Calu3 (cell line): ENCODE measurements around the gene DDRGK1. TPM values are rescaled to one million over a fixed set of nuclear protein-coding genes. Genes with fewer than 3 reads are reported as not detected.

Experiments used
- BruUV-seq: library from RNA; stranded (reverse); fragments of 400-500 nt; replicated peaks from 2 replicates; lab custom pipeline; 2021; lab: Mats Ljungman, UMichigan
- CTCF ChIA-PET: fragments of 300-600 bp; sonication (Branson Sonifier 250); formaldehyde crosslinking; loops from one replicate; lab custom pipeline; 2022; ENCODE audit warnings: antibody characterized with exemption; lab: Charles Lee
- DNase-seq: peaks from one replicate; pipeline ENCODE4 v3.0.0; 2022
- H3K27ac Mint-ChIP-seq: one replicate; pipeline ENCODE4 v1.8.0; 2022; ENCODE audit warnings: mixed read lengths; ENCODE audit not compliant: unreplicated experiment
- H3K27me3 Mint-ChIP-seq: one replicate; pipeline ENCODE4 v1.8.0; 2022; ENCODE audit warnings: mixed read lengths; ENCODE audit not compliant: unreplicated experiment
- H3K36me3 Mint-ChIP-seq: one replicate; pipeline ENCODE4 v1.8.0; 2022; ENCODE audit warnings: mild to moderate bottlenecking, moderate library complexity, mixed read lengths; ENCODE audit not compliant: insufficient read depth, unreplicated experiment
- H3K4me1 Mint-ChIP-seq: one replicate; pipeline ENCODE4 v1.8.0; 2022; ENCODE audit warnings: mild to moderate bottlenecking, low read depth, mixed read lengths; ENCODE audit not compliant: unreplicated experiment
- H3K4me3 Mint-ChIP-seq: one replicate; pipeline ENCODE4 v1.8.0; 2022; ENCODE audit warnings: mild to moderate bottlenecking, low read depth, moderate library complexity, mixed read lengths; ENCODE audit not compliant: unreplicated experiment
- H3K9me3 Mint-ChIP-seq: one replicate; pipeline ENCODE4 v1.8.0; 2022; ENCODE audit warnings: low read depth, mixed read lengths; ENCODE audit not compliant: unreplicated experiment
- CTCF ChIP-seq: fragments of 200-600 bp; IDR thresholded peaks from one replicate; pipeline ENCODE4 v1.8.0; 2022; ENCODE audit warnings: antibody characterized with exemption; ENCODE audit not compliant: unreplicated experiment
- intact Hi-C: fragments of 100-400 bp; cut with micrococcal nuclease; formaldehyde crosslinking; loops from one replicate; pipeline ENCODE4 v1.10.0; 2022; ENCODE audit not compliant: unreplicated experiment
- total RNA-seq: library from RNA; stranded (reverse); gene quantifications from 2 replicates; pipeline ENCODE4 v1.2.3, GENCODE V29; 2022

DDRGK1 gene
- total RNA-seq, 1 experiment from 2014 or later: 30.9 TPM

GRCh38 chr20:3161316-3162079, 43.0 kb downstream of the DDRGK1 start:
- CTCF ChIA-PET: no interaction called here
- no peak overlapping the region for H3K27ac Mint-ChIP-seq
- TF ChIP-seq CTCF: no peak
- H3K9me3 Mint-ChIP-seq: no peaks in the 10 kb centered on the region
- H3K36me3 Mint-ChIP-seq: peaks cover 28% of the 10 kb centered on the region
- no peak for DNase-seq
- intact Hi-C loops: no loop called here
- H3K4me1 Mint-ChIP-seq: peaks cover 11% of the 10 kb centered on the region
- BruUV-seq: no TSS peak
- H3K4me3 Mint-ChIP-seq: no peak overlapping the region
- H3K27me3 Mint-ChIP-seq: no peaks in the 10 kb centered on the region

GRCh38 chr20:3160418-3160817, 44.1 kb downstream of the DDRGK1 start:
- Mint-ChIP-seq H3K4me1 (peaks cover 11% of the 10 kb centered on the region), H3K9me3 (no peaks in the 10 kb centered on the region), H3K36me3 (peaks cover 28% of the 10 kb centered on the region), H3K27me3 (no peaks in the 10 kb centered on the region), H3K27ac (no peak overlapping the region), H3K4me3 (peak overlapping the region; percentile 85)
- CTCF ChIA-PET: interaction anchor here (0.9 kb wide), 1 partner anchor 8 kb away, joined by 8 read pairs; no protein-coding TSS in a partner anchor
- DNase-seq: no peak
- no TSS peak for BruUV-seq
- no peak for TF ChIP-seq CTCF
- intact Hi-C loops: no loop called here

- H3K4me3 Mint-ChIP-seq: peak overlapping the region; percentile 85
- TF ChIP-seq CTCF: no peak
- peak overlapping the region; percentile 81 for H3K27ac Mint-ChIP-seq
- H3K36me3 Mint-ChIP-seq: peaks cover 28% of the 10 kb centered on the region
- DNase-seq: no peak
- H3K9me3 Mint-ChIP-seq: no peaks in the 10 kb centered on the region
- CTCF ChIA-PET: no interaction called here
- BruUV-seq: no TSS peak
- intact Hi-C loops: no loop called here
- peaks cover 11% of the 10 kb centered on the region for H3K4me1 Mint-ChIP-seq
- no peaks in the 10 kb centered on the region for H3K27me3 Mint-ChIP-seq
These were observed 45.5 kb downstream of the DDRGK1 start for GRCh38 chr20:3158968-3159431.

- CTCF ChIA-PET: no interaction called here
- DNase-seq: no peak
- no peaks in the 10 kb centered on the region for H3K27me3 Mint-ChIP-seq
- H3K9me3 Mint-ChIP-seq: no peaks in the 10 kb centered on the region
- no TSS peak for BruUV-seq
- no peak overlapping the region for H3K27ac Mint-ChIP-seq
- peak overlapping the region; percentile 85 for H3K4me3 Mint-ChIP-seq
- intact Hi-C loops: no loop called here
- H3K4me1 Mint-ChIP-seq: peaks cover 11% of the 10 kb centered on the region
- TF ChIP-seq CTCF: no peak
- H3K36me3 Mint-ChIP-seq: peaks cover 32% of the 10 kb centered on the region
These were observed 46.7 kb downstream of the DDRGK1 start for GRCh38 chr20:3157817-3158216.
